A549 (cell line): ENCODE data around the gene KPTN. TPM values are rescaled to one million over a fixed set of nuclear protein-coding genes. Genes with fewer than 3 reads are reported as not detected.

ENCODE experiments used
- ATAC-seq, 2 experiments: fragments of 200-7000 bp in 1 of 2; fragments of >200 bp in 1 of 2; cut with Nextera tagmentation in 1 of 2; cut with Tn5 transposase in 1 of 2; 3 replicates each; pipeline versions ENCODE4 v1.8.0 to v1.9.1; 2018 to 2020; ENCODE audit warnings: mild to moderate bottlenecking in 1 of 2, moderate library complexity in 1 of 2
- CTCF ChIA-PET: fragments of 300-600 bp; sonication (Branson Sonifier 250); formaldehyde crosslinking; extraction: SDS; loops from one replicate; lab custom pipeline; 2021; ENCODE audit warnings: antibody characterized with exemption, inconsistent platforms; lab: Yijun Ruan, JAX
- POLR2A ChIA-PET: fragments of 350-600 bp; formaldehyde crosslinking; extraction: SDS; loops from one replicate; lab custom pipeline; 2021; ENCODE audit warnings: antibody characterized with exemption, inconsistent platforms; lab: Yijun Ruan, JAX
- DNase-seq, 2 experiments: peaks; one replicate each; pipeline versions ENCODE4 v3.0.0 to v3.0.0-alpha.2; 2011 to 2016; ENCODE audit warnings: low read depth in 1 of 2, low spot score in 1 of 2
- FAIRE-seq: peaks from 2 replicates; lab custom pipeline; 2011; peaks lifted over from hg19 to GRCh38; lab: Jason Lieb, UNC
- H3K27ac ChIP-seq, 2 experiments: fragments of >200 bp; sonication (Bioruptor Twin); formaldehyde crosslinking; 3 replicates each; pipeline ENCODE4 v1.5.1; 2016 to 2017
- H3K4me1 ChIP-seq: fragments of >200 bp; sonication (Bioruptor Twin); formaldehyde crosslinking; 3 replicates; pipeline ENCODE4 v1.6.1; 2016
- H3K4me2 ChIP-seq: fragments of >200 bp; sonication (Bioruptor Twin); formaldehyde crosslinking; 3 replicates; pipeline ENCODE4 v1.6.1; 2016
- H3K4me3 ChIP-seq: fragments of >200 bp; sonication (Bioruptor Twin); formaldehyde crosslinking; 3 replicates; pipeline ENCODE4 v1.5.1; 2016
- H3K9me3 ChIP-seq: fragments of >200 bp; sonication (Bioruptor Twin); formaldehyde crosslinking; 3 replicates; pipeline ENCODE4 v1.6.1; 2016
- BCL3 ChIP-seq: fragments of >200 bp; sonication (Bioruptor Twin); formaldehyde crosslinking; IDR thresholded peaks from 3 replicates; pipeline ENCODE4 v1.6.1; 2016
- CTCF ChIP-seq: fragments of >200 bp; sonication (Bioruptor Twin); formaldehyde crosslinking; IDR thresholded peaks from 3 replicates; pipeline ENCODE4 v1.5.1; 2016
- ELK1 ChIP-seq: fragments of 150-350 bp; IDR thresholded peaks from 2 replicates; pipeline ENCODE4 v1.6.1; 2014; ENCODE audit warnings: low read depth, mild to moderate bottlenecking, low read length
- FOSB ChIP-seq: fragments of 250-450 bp; sonication (Bioruptor Pico); IDR thresholded peaks from 2 replicates; pipeline ENCODE4 v1.5.0; 2020; ENCODE audit warnings: mild to moderate bottlenecking, moderate library complexity
- HES2 ChIP-seq: fragments of >200 bp; sonication (Bioruptor Twin); formaldehyde crosslinking; IDR thresholded peaks from 2 replicates; pipeline ENCODE4 v1.6.1; 2016
- KDM1A ChIP-seq: fragments of 200-600 bp; sonication (generic); IDR thresholded peaks from 2 replicates; pipeline ENCODE4 v1.6.1; 2016; ENCODE audit warnings: low read depth, mild to moderate bottlenecking
- KDM5A ChIP-seq: fragments of 200-600 bp; sonication (generic); IDR thresholded peaks from 2 replicates; pipeline ENCODE4 v1.6.1; 2016; ENCODE audit warnings: antibody characterized with exemption, mild to moderate bottlenecking
- MAX ChIP-seq: IDR thresholded peaks from 2 replicates; pipeline ENCODE4 v1.6.1; 2012
- MAZ ChIP-seq: fragments of 150-350 bp; IDR thresholded peaks from 2 replicates; pipeline ENCODE4 v1.6.1; 2014; ENCODE audit warnings: antibody characterized with exemption, low read depth, low read length, borderline replicate concordance
- PHF8 ChIP-seq: fragments of 200-600 bp; sonication (generic); IDR thresholded peaks from 2 replicates; pipeline ENCODE4 v1.6.1; 2016; ENCODE audit warnings: low read depth, mild to moderate bottlenecking, antibody characterized with exemption, moderate library complexity, borderline replicate concordance
- RAD21 ChIP-seq, 2 experiments: fragments of >200 bp in 1 of 2; sonication (Bioruptor Twin) in 1 of 2; formaldehyde crosslinking in 1 of 2; IDR thresholded peaks in 1 of 2; conservative IDR thresholded peaks in 1 of 2; 2 replicates in 1 of 2; 3 replicates in 1 of 2; pipeline ENCODE4 v1.6.1; 2012 to 2018; ENCODE audit warnings: inconsistent platforms in 1 of 2
- SMC3 ChIP-seq: fragments of >200 bp; sonication (Bioruptor Twin); formaldehyde crosslinking; IDR thresholded peaks from 3 replicates; pipeline ENCODE4 v1.6.1; 2018; ENCODE audit warnings: inconsistent platforms
- TP53 ChIP-seq: fragments of 250-450 bp; sonication (Bioruptor Pico); IDR thresholded peaks from 2 replicates; pipeline ENCODE4 v1.5.0; 2021; ENCODE audit warnings: mild to moderate bottlenecking, moderate library complexity
- WGBS: methylation state at CpG from one replicate; pipeline ENCODE4 v1.1.6; 2017; ENCODE audit errors: missing lambda C conversion rate; 5-methylcytosine and 5-hydroxymethylcytosine counted together
- polyA plus RNA-seq, 4 experiments: library from polyadenylated mRNA; depleted of rRNA in 3 of 4; stranded (reverse); fragments of >200 nt; fragmentation: RNase III in 1 of 4; extraction: RNeasy Plus Mini Kit Qiagen cat#74134 plus additional on column Dnase treatment in 1 of 4; gene quantifications; 2 replicates in 3 of 4; 3 replicates in 1 of 4; pipeline ENCODE4 v1.2.3, GENCODE V29; 2011 to 2017

KPTN gene
- polyA plus RNA-seq, 2 of the 4 experiments (the other 2 are of a cell fraction): 10.6 to 20.6 TPM

- DNase-seq (peak; percentile 95 to 98), ATAC-seq (peak; percentile 75 to 85), FAIRE-seq (peak; percentile 98)
- Histone ChIP-seq H3K9me3 (no peaks in the 10 kb centered on the region; the same call in 2 of the 3 replicates), H3K4me2 (peak overlapping the region; percentile 99), H3K27ac (peak overlapping the region in 1 of 2 experiments; percentile 43; a peak in 2 of 6 replicates), H3K4me3 (peak overlapping the region; percentile 42), H3K4me1 (peaks cover 20% of the 10 kb centered on the region)
- CTCF ChIA-PET: interaction anchor here (0.6 to 28.3 kb wide), 51 partner anchors 9 to 435 kb away, joined by 3 to 901 read pairs (median 4); partner anchors contain the start of genes DHX34, EHD2, INAFM1 and KPTN
- WGBS: 2% methylated on average over 27 of the region's 27 CpGs
- no peak for TF ChIP-seq ELK1
- peak; percentile 45; the same call in 1 of the 2 replicates for TF ChIP-seq TP53 (CRISPR knock-in tag)
- TF ChIP-seq KDM5A: no peak
- no peak for TF ChIP-seq PHF8
- TF ChIP-seq MAX: peak; percentile 39; the same call in 1 of the 2 replicates
- POLR2A ChIA-PET: interaction anchor here (0.6 to 1.2 kb wide), 5 partner anchors 8 to 154 kb away, joined by 3 to 4 read pairs (median 3); partner anchors contain the start of gene INAFM1
Observed at GRCh38 chr19:47428177-47428894, 55.7 kb downstream of the KPTN start.

- H3K4me1 ChIP-seq: peaks cover 20% of the 10 kb centered on the region
- ATAC-seq (peak; percentile 70 to 85), FAIRE-seq (no peak), DNase-seq (peak; percentile 79 to 93)
- peak overlapping the region; percentile 42 for H3K4me3 ChIP-seq
- H3K4me2 ChIP-seq: peak overlapping the region; percentile 99
- 9% methylated on average over 17 of the region's 17 CpGs for WGBS
- CTCF ChIA-PET: interaction anchor here (0.6 to 28.3 kb wide), 51 partner anchors 8 to 436 kb away, joined by 3 to 901 read pairs (median 4); partner anchors contain the start of genes DHX34, EHD2, INAFM1 and KPTN
- peak overlapping the region in 1 of 2 experiments; percentile 18; a peak in 2 of 6 replicates for H3K27ac ChIP-seq
- no peaks in the 10 kb centered on the region for H3K9me3 ChIP-seq
- POLR2A ChIA-PET: interaction anchor here (0.9 to 1.2 kb wide), 4 partner anchors 9 to 153 kb away, joined by 3 to 4 read pairs (median 4); partner anchors contain the start of gene INAFM1
- TF ChIP-seq RAD21 (conservative IDR thresholded peaks at IDR 0.05 in 1 of 2, IDR thresholded peaks at IDR 0.05 in 1 of 2): peak; percentile 78 to 85
- TF ChIP-seq MAZ: 0 out of 2 replicates have a peak, but pooled peaks have one; percentile 42
- TF ChIP-seq FOSB: no peak
- TF ChIP-seq SMC3: peak; percentile 79
- peak; percentile 86 for TF ChIP-seq CTCF
- TF ChIP-seq HES2: no peak
- no peak for TF ChIP-seq KDM1A
- TF ChIP-seq BCL3: 0 out of 3 replicates have a peak, but pooled peaks have one; percentile 16
Observed at GRCh38 chr19:47427241-47428176, 56.5 kb downstream of the KPTN start.

Other genes starting within 250 kb of the KPTN start
- gene CCDC9, start 227.7 kb downstream of the KPTN start, polyA plus RNA-seq (2011; rRNA removed): 6.5 and 9.4 TPM in 2 replicates
- gene CCDC9, start 227.7 kb downstream of the KPTN start, polyA plus RNA-seq (2017; fragmentation: RNase III; extraction: RNeasy Plus Mini Kit Qiagen cat#74134 plus additional on column Dnase treatment): 22.2 to 25.7 TPM (median 24.6 TPM) in 3 replicates
- 1.5 and 1.6 TPM in 2 replicates for gene INAFM1, start 209.3 kb downstream of the KPTN start, polyA plus RNA-seq (2011; rRNA removed)
- 4.6 to 5.7 TPM (median 5.5 TPM) in 3 replicates for gene INAFM1, start 209.3 kb downstream of the KPTN start, polyA plus RNA-seq (2017; fragmentation: RNase III; extraction: RNeasy Plus Mini Kit Qiagen cat#74134 plus additional on column Dnase treatment)
- gene C5AR1, start 174.4 kb downstream of the KPTN start, polyA plus RNA-seq (2011; rRNA removed): 3.4 and 3.5 TPM in 2 replicates
- 1.4 to 1.6 TPM (median 1.5 TPM) in 3 replicates for gene C5AR1, start 174.4 kb downstream of the KPTN start, polyA plus RNA-seq (2017; fragmentation: RNase III; extraction: RNeasy Plus Mini Kit Qiagen cat#74134 plus additional on column Dnase treatment)
- gene C5AR2, start 152.0 kb downstream of the KPTN start, polyA plus RNA-seq (2011; rRNA removed): 0.28 and 0.36 TPM in 2 replicates
- 0.13 to 0.25 TPM (median 0.17 TPM) in 3 replicates for gene C5AR2, start 152.0 kb downstream of the KPTN start, polyA plus RNA-seq (2017; fragmentation: RNase III; extraction: RNeasy Plus Mini Kit Qiagen cat#74134 plus additional on column Dnase treatment)
- 12.4 and 14.4 TPM in 2 replicates for gene DHX34, start 134.9 kb downstream of the KPTN start, polyA plus RNA-seq (2011; rRNA removed)
- 23.1 to 24.5 TPM (median 23.4 TPM) in 3 replicates for gene DHX34, start 134.9 kb downstream of the KPTN start, polyA plus RNA-seq (2017; fragmentation: RNase III; extraction: RNeasy Plus Mini Kit Qiagen cat#74134 plus additional on column Dnase treatment)
- 16.5 and 19.2 TPM in 2 replicates for gene MEIS3, start 64.7 kb downstream of the KPTN start, polyA plus RNA-seq (2011; rRNA removed)
- gene MEIS3, start 64.7 kb downstream of the KPTN start, polyA plus RNA-seq (2017; fragmentation: RNase III; extraction: RNeasy Plus Mini Kit Qiagen cat#74134 plus additional on column Dnase treatment): 21.8 to 31.4 TPM (median 27.1 TPM) in 3 replicates
- gene SLC8A2, start 12.3 kb downstream of the KPTN start, polyA plus RNA-seq (2011; rRNA removed): 0.12 and 0.35 TPM in 2 replicates
- gene SLC8A2, start 12.3 kb downstream of the KPTN start, polyA plus RNA-seq (2017; fragmentation: RNase III; extraction: RNeasy Plus Mini Kit Qiagen cat#74134 plus additional on column Dnase treatment): 0.15 to 0.30 TPM (median 0.17 TPM) in 3 replicates
- 69.6 and 74.3 TPM in 2 replicates for gene NAPA, start 30.8 kb upstream of the KPTN start, polyA plus RNA-seq (2011; rRNA removed)
- 92.5 to 101 TPM (median 94.2 TPM) in 3 replicates for gene NAPA, start 30.8 kb upstream of the KPTN start, polyA plus RNA-seq (2017; fragmentation: RNase III; extraction: RNeasy Plus Mini Kit Qiagen cat#74134 plus additional on column Dnase treatment)
- not detected in 2 replicates for gene ZNF541, start 88.9 kb upstream of the KPTN start, polyA plus RNA-seq (2011; rRNA removed)
- gene ZNF541, start 88.9 kb upstream of the KPTN start, polyA plus RNA-seq (2017; fragmentation: RNase III; extraction: RNeasy Plus Mini Kit Qiagen cat#74134 plus additional on column Dnase treatment): not detected in 3 replicates
- gene BICRA, start 124.9 kb upstream of the KPTN start, polyA plus RNA-seq (2011; rRNA removed): 0.83 and 1.1 TPM in 2 replicates
- gene BICRA, start 124.9 kb upstream of the KPTN start, polyA plus RNA-seq (2017; fragmentation: RNase III; extraction: RNeasy Plus Mini Kit Qiagen cat#74134 plus additional on column Dnase treatment): 12.4 to 14.6 TPM (median 12.4 TPM) in 3 replicates
- 32.3 and 36.9 TPM in 2 replicates for gene EHD2, start 229.2 kb upstream of the KPTN start, polyA plus RNA-seq (2011; rRNA removed)
- 93.8 to 112 TPM (median 105 TPM) in 3 replicates for gene EHD2, start 229.2 kb upstream of the KPTN start, polyA plus RNA-seq (2017; fragmentation: RNase III; extraction: RNeasy Plus Mini Kit Qiagen cat#74134 plus additional on column Dnase treatment)